Osteocyte (in vitro differentiated cells): Measurements from ENCODE around the gene ANK3. TPM values are rescaled to one million over a fixed set of nuclear protein-coding genes. Genes with fewer than 3 reads are reported as not detected.

Source experiments
- DNase-seq: peaks from one replicate; pipeline ENCODE4 v3.0.0; 2021; ENCODE audit warnings: mixed read lengths; ENCODE audit not compliant: unreplicated experiment; ENCODE audit errors: extremely low spot score
- H3K27ac Mint-ChIP-seq: one replicate; pipeline ENCODE4 v1.8.0; 2021; ENCODE audit warnings: mild to moderate bottlenecking, mixed read lengths; ENCODE audit not compliant: unreplicated experiment
- H3K27me3 Mint-ChIP-seq: one replicate; pipeline ENCODE4 v1.8.0; 2021; ENCODE audit warnings: mixed read lengths; ENCODE audit not compliant: unreplicated experiment
- H3K36me3 Mint-ChIP-seq: one replicate; pipeline ENCODE4 v1.8.0; 2021; ENCODE audit warnings: mixed read lengths; ENCODE audit not compliant: unreplicated experiment
- H3K4me1 Mint-ChIP-seq: one replicate; pipeline ENCODE4 v1.8.0; 2021; ENCODE audit warnings: mixed read lengths; ENCODE audit not compliant: unreplicated experiment
- H3K4me3 Mint-ChIP-seq: one replicate; pipeline ENCODE4 v1.8.0; 2021; ENCODE audit warnings: mild to moderate bottlenecking, moderate library complexity, mixed read lengths; ENCODE audit not compliant: unreplicated experiment
- H3K9me3 Mint-ChIP-seq: one replicate; pipeline ENCODE4 v1.8.0; 2021; ENCODE audit warnings: mixed read lengths; ENCODE audit not compliant: unreplicated experiment
- CTCF ChIP-seq: fragments of 200-600 bp; sonication (generic); IDR thresholded peaks from 2 replicates; pipeline ENCODE4 v1.5.0; 2021; ENCODE audit warnings: antibody characterized with exemption, mild to moderate bottlenecking, moderate library complexity
- total RNA-seq: library from RNA; stranded (reverse); gene quantifications from 2 replicates; pipeline ENCODE4 v1.2.1, GENCODE V29; 2021

ANK3 gene
- total RNA-seq, 1 donor from 2014 or later: 22.0 TPM

DNA sequence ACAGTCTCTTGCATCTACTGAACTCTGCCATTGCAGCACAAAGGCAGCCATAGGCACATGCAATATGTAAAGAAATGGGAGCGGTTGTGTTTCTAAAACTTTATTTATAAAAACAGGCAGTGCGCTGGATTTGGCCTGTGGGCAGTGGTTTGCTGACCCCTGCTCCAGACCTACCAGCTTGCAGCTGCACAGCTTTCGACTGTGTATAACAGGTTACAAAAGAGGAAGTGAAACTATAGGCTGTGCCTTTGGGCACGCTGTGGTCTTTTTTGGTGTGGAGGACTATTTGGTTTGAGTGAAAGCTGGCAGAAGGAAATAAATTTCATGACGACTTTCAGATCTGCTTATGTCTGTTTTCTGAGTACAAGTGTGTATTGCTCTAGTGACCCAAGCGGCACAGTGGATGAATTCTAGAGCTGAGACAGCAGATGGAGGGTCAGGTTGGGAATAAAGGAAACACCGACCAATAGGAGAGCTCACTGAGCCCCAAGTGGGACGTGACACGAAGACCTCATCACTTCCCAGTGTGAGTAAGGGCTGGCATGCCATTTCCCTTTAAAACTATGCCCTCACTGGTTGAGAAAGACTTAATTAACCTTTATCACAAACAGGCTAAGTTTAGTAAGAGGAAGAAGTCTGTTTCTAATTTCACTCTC, 152.7 kb downstream of the ANK3 start:
- peak overlapping the region; percentile 85 for H3K27ac Mint-ChIP-seq
- H3K36me3 Mint-ChIP-seq: no peaks in the 10 kb centered on the region
- no peak for TF ChIP-seq CTCF
- peaks cover 27% of the 10 kb centered on the region for H3K4me1 Mint-ChIP-seq
- no peaks in the 10 kb centered on the region for H3K27me3 Mint-ChIP-seq
- no peak for DNase-seq
- no peaks in the 10 kb centered on the region for H3K9me3 Mint-ChIP-seq
- peak overlapping the region; percentile 60 for H3K4me3 Mint-ChIP-seq

DNA sequence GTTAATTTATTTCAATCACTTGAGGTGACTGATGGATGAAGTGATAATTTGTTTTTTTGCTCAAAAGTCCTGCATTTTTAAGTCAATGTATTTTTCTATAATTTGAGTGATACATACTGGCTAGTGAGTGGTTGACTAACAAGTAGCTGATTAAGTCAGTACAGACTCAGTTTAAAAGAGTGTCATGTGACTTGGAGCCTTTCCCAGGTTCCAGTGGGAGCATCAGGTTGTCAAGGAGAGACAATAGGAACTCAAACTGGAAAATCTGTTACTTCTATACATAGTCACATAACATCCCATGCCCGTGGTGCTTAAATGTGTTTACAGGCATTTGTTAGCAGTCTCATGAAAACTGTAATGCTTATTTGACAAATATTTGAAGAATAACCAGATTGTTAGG, 154.7 kb downstream of the ANK3 start:
- H3K4me1 Mint-ChIP-seq: peaks cover 35% of the 10 kb centered on the region
- H3K27me3 Mint-ChIP-seq: no peaks in the 10 kb centered on the region
- no peaks in the 10 kb centered on the region for H3K36me3 Mint-ChIP-seq
- no peak overlapping the region for H3K27ac Mint-ChIP-seq
- no peaks in the 10 kb centered on the region for H3K9me3 Mint-ChIP-seq
- DNase-seq: no peak
- H3K4me3 Mint-ChIP-seq: no peak overlapping the region
- no peak for TF ChIP-seq CTCF

DNA sequence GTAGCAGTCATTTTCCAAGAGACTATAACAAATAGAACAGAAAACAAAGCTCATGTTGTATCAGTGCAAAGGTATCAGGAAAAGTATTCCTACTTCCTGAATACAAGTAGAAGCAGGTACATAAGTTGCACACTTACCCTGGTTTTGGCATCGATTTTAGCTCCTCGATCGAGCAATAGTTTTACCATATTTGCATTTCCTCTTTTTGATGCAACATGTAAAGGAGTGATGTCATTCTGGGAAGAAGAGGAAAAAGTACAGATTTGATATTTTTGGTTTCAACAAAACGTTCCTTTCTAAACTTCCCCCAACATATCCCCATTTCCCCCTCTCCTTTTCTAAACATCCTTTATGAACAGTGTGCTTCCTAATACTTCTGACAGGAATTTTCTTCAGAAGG, 155.1 kb downstream of the ANK3 start:
- no peak for DNase-seq
- no peaks in the 10 kb centered on the region for H3K36me3 Mint-ChIP-seq
- no peak for TF ChIP-seq CTCF
- H3K9me3 Mint-ChIP-seq: no peaks in the 10 kb centered on the region
- no peak overlapping the region for H3K4me3 Mint-ChIP-seq
- peaks cover 35% of the 10 kb centered on the region for H3K4me1 Mint-ChIP-seq
- H3K27ac Mint-ChIP-seq: no peak overlapping the region
- H3K27me3 Mint-ChIP-seq: no peaks in the 10 kb centered on the region

DNA sequence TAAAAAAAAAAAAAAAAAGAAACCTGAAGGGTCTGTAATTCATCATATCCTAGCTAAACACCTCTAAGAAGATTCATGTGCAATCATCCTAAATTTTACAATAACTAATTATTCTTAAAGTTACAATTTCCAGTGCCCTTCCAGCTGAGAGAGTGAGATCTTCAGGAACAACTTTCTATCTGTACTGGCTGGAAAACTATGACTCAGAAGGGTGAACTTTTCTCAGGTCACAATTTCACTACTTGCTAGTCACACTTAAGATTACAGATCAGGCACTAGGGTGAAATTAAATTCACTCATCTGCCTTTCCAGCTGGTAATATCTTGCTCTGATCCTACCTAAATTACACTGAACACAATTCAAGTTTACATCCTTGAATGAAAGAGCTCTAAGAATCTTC, 158.8 kb downstream of the ANK3 start:
- Mint-ChIP-seq H3K27ac (peak overlapping the region; percentile 2), H3K9me3 (no peaks in the 10 kb centered on the region), H3K4me1 (peaks cover 7% of the 10 kb centered on the region), H3K4me3 (no peak overlapping the region), H3K36me3 (no peaks in the 10 kb centered on the region), H3K27me3 (no peaks in the 10 kb centered on the region)
- no peak for TF ChIP-seq CTCF
- DNase-seq: no peak

GRCh38 chr10:60224066-60224705, 165.5 kb downstream of the ANK3 start:
- H3K9me3 Mint-ChIP-seq: no peaks in the 10 kb centered on the region
- no peaks in the 10 kb centered on the region for H3K27me3 Mint-ChIP-seq
- H3K36me3 Mint-ChIP-seq: no peaks in the 10 kb centered on the region
- H3K27ac Mint-ChIP-seq: no peak overlapping the region
- no peak for TF ChIP-seq CTCF
- DNase-seq: no peak
- H3K4me3 Mint-ChIP-seq: no peak overlapping the region
- peaks cover 8% of the 10 kb centered on the region for H3K4me1 Mint-ChIP-seq
